Thoracic aorta (tissue), 2 donors: ENCODE measurements around the gene CAMK1. TPM values are rescaled to one million over a fixed set of nuclear protein-coding genes. Genes with fewer than 3 reads are reported as not detected.
A peak's percentile ranks its signal among the peaks of the same experiment; 100 is the strongest.

Source experiments
- ATAC-seq: fragments of 150-250 bp; one replicate; pipeline ENCODE4 v1.8.0; 2017; ENCODE audit warnings: low read depth; ENCODE audit not compliant: insufficient number of reproducible peaks, low FRiP score
- DNase-seq: peaks from one replicate; pipeline ENCODE4 v3.0.0-alpha.2; 2020; ENCODE audit warnings: low spot score
- H3K27ac ChIP-seq, 2 donors: fragments of 200-600 bp; sonication (generic); 1 replicate in 1 of 2; 2 replicates in 1 of 2; pipeline ENCODE4 v1.5.1; 2016; ENCODE audit warnings: mild to moderate bottlenecking in 2 of 2, moderate library complexity in 2 of 2
- H3K27me3 ChIP-seq: fragments of 200-600 bp; sonication (generic); replicated peaks from 2 replicates; pipeline ENCODE4 v1.6.0; 2016; ENCODE audit warnings: mild to moderate bottlenecking; ENCODE audit not compliant: insufficient read depth
- H3K36me3 ChIP-seq: fragments of 200-600 bp; sonication (generic); one replicate; pipeline ENCODE4 v1.5.1; 2016
- H3K4me1 ChIP-seq, 2 donors: fragments of 200-600 bp; sonication (generic); 1 replicate in 1 of 2; 2 replicates in 1 of 2; pipeline versions ENCODE4 v1.5.1 to v1.6.0; 2016; ENCODE audit warnings: low read depth in 2 of 2, mild to moderate bottlenecking in 1 of 2; ENCODE audit not compliant: control insufficient read depth in 1 of 2
- H3K4me3 ChIP-seq: fragments of 200-600 bp; sonication (generic); 2 replicates; pipeline ENCODE4 v1.5.1; 2016; ENCODE audit warnings: mild to moderate bottlenecking
- H3K9me3 ChIP-seq: fragments of 200-600 bp; sonication (generic); 2 replicates; pipeline ENCODE4 v1.5.1; 2016
- total RNA-seq, 2 donors: library from RNA; depleted of rRNA; stranded (reverse); fragments of >200 nt; gene quantifications; one replicate each; pipeline versions ENCODE4 v1.1.0 to v1.2.3, GENCODE V29; 2016
- TF ChIP-seq, protein P1 (sequence below): fragments of 200-600 bp; sonication (generic); IDR thresholded peaks from one replicate; pipeline ENCODE4 v1.5.1; 2019; ENCODE audit warnings: antibody characterized with exemption

The CAMK1 gene
- total RNA-seq, 2 donors from 2014 or later: 50.9 to 69.7 TPM

DNA sequence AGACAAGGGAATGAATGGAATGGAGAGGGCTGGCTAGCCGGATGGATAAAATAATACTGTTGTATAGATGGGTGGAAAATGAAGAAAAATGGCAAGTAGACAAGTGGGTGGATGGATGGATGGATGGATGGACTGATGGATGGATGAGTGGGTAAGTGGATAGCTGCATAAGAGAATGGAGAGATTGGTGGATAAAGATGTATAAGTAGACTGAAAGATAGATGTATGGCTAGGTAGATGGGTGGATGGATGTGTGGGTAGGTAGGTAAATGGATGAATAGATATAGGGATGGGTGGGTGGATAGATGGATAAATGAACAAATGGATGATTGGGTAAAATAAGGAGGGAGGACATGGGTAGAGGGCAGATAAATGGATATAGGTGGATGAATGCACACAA lies 52.2 kb downstream of the CAMK1 start:
- Histone ChIP-seq H3K27me3 (no peaks in the 10 kb centered on the region), H3K4me1 (peaks cover 3 to 10% of the 10 kb centered on the region in 2 donors), H3K27ac (no peak overlapping the region), H3K4me3 (no peak overlapping the region), H3K9me3 (no peaks in the 10 kb centered on the region), H3K36me3 (no peaks in the 10 kb centered on the region)
- ATAC-seq: no peak
- no peak for DNase-seq
- TF ChIP-seq, protein P1, sequence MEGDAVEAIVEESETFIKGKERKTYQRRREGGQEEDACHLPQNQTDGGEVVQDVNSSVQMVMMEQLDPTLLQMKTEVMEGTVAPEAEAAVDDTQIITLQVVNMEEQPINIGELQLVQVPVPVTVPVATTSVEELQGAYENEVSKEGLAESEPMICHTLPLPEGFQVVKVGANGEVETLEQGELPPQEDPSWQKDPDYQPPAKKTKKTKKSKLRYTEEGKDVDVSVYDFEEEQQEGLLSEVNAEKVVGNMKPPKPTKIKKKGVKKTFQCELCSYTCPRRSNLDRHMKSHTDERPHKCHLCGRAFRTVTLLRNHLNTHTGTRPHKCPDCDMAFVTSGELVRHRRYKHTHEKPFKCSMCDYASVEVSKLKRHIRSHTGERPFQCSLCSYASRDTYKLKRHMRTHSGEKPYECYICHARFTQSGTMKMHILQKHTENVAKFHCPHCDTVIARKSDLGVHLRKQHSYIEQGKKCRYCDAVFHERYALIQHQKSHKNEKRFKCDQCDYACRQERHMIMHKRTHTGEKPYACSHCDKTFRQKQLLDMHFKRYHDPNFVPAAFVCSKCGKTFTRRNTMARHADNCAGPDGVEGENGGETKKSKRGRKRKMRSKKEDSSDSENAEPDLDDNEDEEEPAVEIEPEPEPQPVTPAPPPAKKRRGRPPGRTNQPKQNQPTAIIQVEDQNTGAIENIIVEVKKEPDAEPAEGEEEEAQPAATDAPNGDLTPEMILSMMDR: no peak

DNA sequence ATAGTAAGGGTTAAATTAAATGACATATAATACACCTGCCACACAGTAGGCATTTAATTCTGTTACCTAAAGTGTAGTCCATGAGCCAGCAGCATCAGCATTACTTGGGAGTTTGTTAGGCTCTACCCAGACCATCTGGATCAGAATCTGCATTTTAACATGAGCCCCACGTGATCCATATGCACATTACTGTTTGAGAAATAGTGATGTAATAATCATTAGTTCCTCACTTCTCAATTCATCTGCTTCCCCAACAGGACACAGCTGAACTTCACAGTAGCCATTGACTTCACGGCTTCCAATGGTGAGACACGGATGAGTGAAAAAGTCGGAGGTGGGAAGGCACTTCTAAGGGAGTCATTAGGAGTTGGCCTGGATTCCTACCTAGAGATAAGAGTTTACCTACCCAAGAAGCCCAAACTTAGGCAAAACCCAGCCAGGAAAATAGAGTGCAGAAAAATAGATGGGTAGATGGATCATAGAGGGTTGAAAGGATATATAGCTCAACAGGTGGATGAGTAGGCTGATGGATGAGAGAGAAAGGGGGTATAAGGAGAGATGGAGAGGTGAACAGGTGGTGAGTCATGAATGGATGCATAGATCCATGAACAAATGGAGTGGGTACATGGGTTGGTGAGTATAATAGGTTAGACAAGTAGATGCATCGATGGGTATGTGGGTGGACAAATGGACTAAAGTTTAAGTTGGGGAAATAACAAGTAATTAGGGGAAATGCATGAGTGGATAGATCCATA lies 52.8 kb downstream of the CAMK1 start:
- ATAC-seq (no peak), DNase-seq (no peak)
- Histone ChIP-seq H3K4me1 (peaks cover 3 to 10% of the 10 kb centered on the region in 2 donors), H3K36me3 (no peaks in the 10 kb centered on the region), H3K27ac (peak overlapping the region in 1 of 2 donors; percentile 24), H3K27me3 (no peaks in the 10 kb centered on the region), H3K4me3 (no peak overlapping the region), H3K9me3 (no peaks in the 10 kb centered on the region)
- TF ChIP-seq, protein P1: no peak

DNA sequence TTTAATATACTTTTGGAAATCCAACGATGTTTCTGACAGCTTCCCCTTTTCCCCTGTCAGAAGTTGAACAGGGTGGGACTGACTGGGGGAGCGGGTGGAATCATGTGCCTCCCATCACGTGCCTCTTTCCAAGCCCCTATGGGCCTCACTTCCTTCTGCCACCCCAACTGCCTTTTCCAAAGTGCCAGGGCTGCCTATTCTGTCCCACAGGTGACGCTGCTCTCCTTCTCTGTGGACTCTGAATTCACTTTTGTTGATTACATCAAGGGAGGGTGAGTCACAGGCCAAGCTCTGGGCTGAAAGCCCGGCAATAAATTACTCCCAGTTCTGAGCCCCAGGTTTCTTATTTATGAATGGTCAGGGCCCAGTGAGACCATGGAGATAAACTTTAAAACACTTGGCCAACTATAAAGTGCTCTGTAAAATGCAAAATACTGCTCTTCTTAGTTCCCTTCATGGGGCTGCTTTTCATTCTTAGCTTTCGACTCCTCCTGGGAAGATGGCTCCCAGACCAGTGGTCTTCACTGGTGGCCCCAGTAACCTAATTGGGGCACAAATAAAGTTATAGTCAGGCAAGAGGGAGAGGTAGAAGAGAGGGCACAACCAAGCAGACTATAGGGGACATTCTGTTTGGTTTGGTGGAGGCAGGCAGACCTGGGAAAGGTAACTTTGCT lies 53.8 kb downstream of the CAMK1 start:
- peaks cover 3 to 10% of the 10 kb centered on the region in 2 donors for H3K4me1 ChIP-seq
- peak overlapping the region; percentile 24 to 74 for H3K27ac ChIP-seq
- H3K27me3 ChIP-seq: no peaks in the 10 kb centered on the region
- TF ChIP-seq, protein P1: peak; percentile 76
- ATAC-seq: peak; percentile 98
- H3K4me3 ChIP-seq: no peak overlapping the region
- DNase-seq: peak; percentile 72
- H3K9me3 ChIP-seq: no peaks in the 10 kb centered on the region
- no peaks in the 10 kb centered on the region for H3K36me3 ChIP-seq

DNA sequence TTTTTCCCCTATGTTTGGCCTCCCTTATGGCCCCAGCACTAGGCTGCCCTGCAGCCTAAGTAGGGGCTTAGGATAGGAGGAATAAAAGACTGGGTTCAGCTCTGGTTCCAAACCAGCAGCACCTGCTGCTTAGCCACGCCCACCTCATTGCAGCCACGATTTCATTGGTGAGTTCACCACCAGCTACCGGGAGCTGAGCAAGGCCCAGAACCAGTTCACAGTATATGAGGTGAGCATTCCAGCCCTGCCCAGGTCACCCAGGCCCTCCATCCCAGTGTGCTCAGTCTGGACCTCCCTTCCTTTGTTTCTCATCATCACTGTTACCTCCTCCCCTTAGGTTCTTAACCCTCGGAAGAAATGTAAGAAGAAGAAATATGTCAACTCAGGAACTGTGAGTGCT lies 54.6 kb downstream of the CAMK1 start:
- peaks cover 3 to 10% of the 10 kb centered on the region in 2 donors for H3K4me1 ChIP-seq
- peak overlapping the region; percentile 46 to 74 for H3K27ac ChIP-seq
- ATAC-seq (no peak), DNase-seq (no peak)
- H3K4me3 ChIP-seq: no peak overlapping the region
- H3K36me3 ChIP-seq: no peaks in the 10 kb centered on the region
- no peaks in the 10 kb centered on the region for H3K27me3 ChIP-seq
- no peaks in the 10 kb centered on the region for H3K9me3 ChIP-seq
- TF ChIP-seq, protein P1: no peak

DNA sequence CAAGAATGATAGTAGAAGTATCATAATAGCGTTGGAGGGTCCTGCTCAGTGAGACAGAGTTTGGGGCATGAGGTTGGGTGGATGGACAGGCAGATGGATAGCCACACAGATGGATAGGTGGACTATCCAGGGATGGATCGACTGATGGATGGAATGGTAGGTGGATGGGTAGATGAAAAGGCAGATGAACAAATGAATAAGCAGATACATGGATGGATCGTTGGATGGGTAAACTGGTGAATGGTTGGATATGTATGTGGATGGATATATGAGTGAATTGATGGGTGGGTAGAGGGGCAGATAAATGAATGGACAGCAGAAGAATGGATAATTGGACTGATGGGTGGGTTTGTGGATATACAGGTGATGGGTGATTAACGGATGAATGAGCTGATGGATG lies 56.6 kb downstream of the CAMK1 start:
- DNase-seq (no peak), ATAC-seq (no peak)
- TF ChIP-seq, protein P1: no peak
- peaks cover 3 to 10% of the 10 kb centered on the region in 2 donors for H3K4me1 ChIP-seq
- H3K27me3 ChIP-seq: no peaks in the 10 kb centered on the region
- no peak overlapping the region for H3K27ac ChIP-seq
- H3K36me3 ChIP-seq: no peaks in the 10 kb centered on the region
- no peak overlapping the region for H3K4me3 ChIP-seq
- H3K9me3 ChIP-seq: no peaks in the 10 kb centered on the region
